NCI-H1048 (cell line): ENCODE results near the gene MAFG.

Source experiments
- DNase-seq: peaks from one replicate; lab custom pipeline; 2025; lab: John Stamatoyannopoulos, UW

Gene MAFG

GRCh38 chr17:81909966-81910839 lies 17.3 kb downstream of the MAFG start:
- no peak for DNase-seq

- DNase-seq: no peak
Observed at GRCh38 chr17:81909231-81909630, 18.3 kb downstream of the MAFG start.

GRCh38 chr17:81908793-81909192 lies 18.7 kb downstream of the MAFG start:
- no peak for DNase-seq

- no peak for DNase-seq
Observed at GRCh38 chr17:81907219-81908145, 20.1 kb downstream of the MAFG start.

GRCh38 chr17:81906476-81907218 lies 20.9 kb downstream of the MAFG start:
- no peak for DNase-seq

GRCh38 chr17:81905993-81906392 lies 21.5 kb downstream of the MAFG start:
- DNase-seq: no peak

GRCh38 chr17:81905424-81905875 lies 22.1 kb downstream of the MAFG start:
- DNase-seq: no peak

- no peak for DNase-seq
Observed at GRCh38 chr17:81904600-81905423, 22.7 kb downstream of the MAFG start.

GRCh38 chr17:81903896-81904599 lies 23.5 kb downstream of the MAFG start:
- DNase-seq: no peak

GRCh38 chr17:81903415-81903831 lies 24.1 kb downstream of the MAFG start:
- no peak for DNase-seq

GRCh38 chr17:81902653-81903414 lies 24.7 kb downstream of the MAFG start:
- DNase-seq: no peak

- no peak for DNase-seq
Observed at GRCh38 chr17:81902023-81902652, 25.4 kb downstream of the MAFG start, which contains the start of gene NPB. NPB (plus strand) TSS chr17:81902238; CDS start chr17:81902278, 40 bp downstream.

- no peak for DNase-seq
Observed at GRCh38 chr17:81901167-81902022, 26.1 kb downstream of the MAFG start.

GRCh38 chr17:81900181-81900820 lies 27.2 kb downstream of the MAFG start:
- DNase-seq: no peak

- no peak for DNase-seq
Observed at GRCh38 chr17:81899514-81900166, 27.9 kb downstream of the MAFG start.

GRCh38 chr17:81898885-81899284 lies 28.6 kb downstream of the MAFG start:
- no peak for DNase-seq
